Activated T-cell treated with anti-CD3 and anti-CD28 coated beads for 24 hours (primary cell): Measurements from ENCODE around the gene P2RY8.
"Not testable (repeated sequence)": the region's sequence is repeated elsewhere in the genome, so short reads cannot be mapped to it uniquely, and the experiment has no call there.

ENCODE experiments used
- DNase-seq: peaks from one replicate; pipeline ENCODE4 v3.0.0-alpha.2; 2020; ENCODE audit warnings: low read depth

P2RY8 gene

GRCh38 chrX:1545776-1546408, 8.9 kb upstream of the P2RY8 start:
- DNase-seq, result no peak

GRCh38 chrX:1542994-1543725, 6.2 kb upstream of the P2RY8 start:
- DNase-seq, result no peak

- DNase-seq, result not testable (repeated sequence)
Measured at GRCh38 chrX:1539146-1539545, 2.2 kb upstream of the P2RY8 start.

- not testable (repeated sequence) for DNase-seq
Measured at GRCh38 chrX:1537716-1538090, 718 bp upstream of the P2RY8 start.

- DNase-seq, result peak; percentile 24
Measured at GRCh38 chrX:1536712-1537030, 314 bp downstream of the P2RY8 start.

GRCh38 chrX:1535241-1536041, 1.5 kb downstream of the P2RY8 start:
- DNase-seq, result peak; percentile 39

- no peak for DNase-seq
Measured at GRCh38 chrX:1534301-1535168, 2.5 kb downstream of the P2RY8 start.

- no peak for DNase-seq
Measured at GRCh38 chrX:1533058-1533457, 3.9 kb downstream of the P2RY8 start.

GRCh38 chrX:1531096-1531890, 5.7 kb downstream of the P2RY8 start:
- no peak for DNase-seq

- no peak for DNase-seq
Measured at GRCh38 chrX:1529756-1530155, 7.2 kb downstream of the P2RY8 start.

GRCh38 chrX:1529328-1529727, 7.7 kb downstream of the P2RY8 start:
- no peak for DNase-seq

- DNase-seq, result no peak
Measured at GRCh38 chrX:1528884-1529203, 8.1 kb downstream of the P2RY8 start.

GRCh38 chrX:1528186-1528883, 8.7 kb downstream of the P2RY8 start:
- DNase-seq, result no peak

GRCh38 chrX:1527457-1527856, 9.5 kb downstream of the P2RY8 start:
- DNase-seq, result no peak

- no peak for DNase-seq
Measured at GRCh38 chrX:1526565-1526964, 10.4 kb downstream of the P2RY8 start.

- no peak for DNase-seq
Measured at GRCh38 chrX:1525583-1526355, 11.2 kb downstream of the P2RY8 start.

- no peak for DNase-seq
Measured at GRCh38 chrX:1524874-1525582, 12.0 kb downstream of the P2RY8 start.

GRCh38 chrX:1522905-1523304, 14.1 kb downstream of the P2RY8 start:
- DNase-seq, result not testable (repeated sequence)

GRCh38 chrX:1521459-1521956, 15.5 kb downstream of the P2RY8 start:
- DNase-seq, result peak; percentile 47
